HUES6 (cell line): ENCODE results near the gene L3MBTL4.
"Not testable (repeated sequence)": the region's sequence is repeated elsewhere in the genome, so short reads cannot be mapped to it uniquely, and the experiment has no call there.

Experiments
- H3K27ac ChIP-seq: 2 replicates; pipeline ENCODE4 v1.7.0; 2013; ENCODE audit warnings: low read depth, mild to moderate bottlenecking, low read length, inconsistent platforms
- H3K27me3 ChIP-seq: 2 replicates; pipeline ENCODE4 v1.6.1; 2013; ENCODE audit warnings: low read length; ENCODE audit not compliant: control insufficient read depth, insufficient read depth
- H3K36me3 ChIP-seq: 2 replicates; pipeline ENCODE4 v1.6.1; 2013; ENCODE audit warnings: low read length; ENCODE audit not compliant: control insufficient read depth, insufficient read depth
- H3K4me1 ChIP-seq: 2 replicates; pipeline ENCODE4 v1.6.1; 2013; ENCODE audit warnings: low read length; ENCODE audit not compliant: control insufficient read depth, insufficient read depth
- H3K4me3 ChIP-seq: 2 replicates; pipeline ENCODE4 v1.5.1; 2013; ENCODE audit warnings: low read depth, low read length
- H3K9ac ChIP-seq: one replicate; pipeline ENCODE4 v1.6.1; 2013; ENCODE audit warnings: mild to moderate bottlenecking, low read length
- H3K9me3 ChIP-seq: 2 replicates; pipeline ENCODE4 v1.6.1; 2013; ENCODE audit warnings: low read depth, low read length; ENCODE audit not compliant: control insufficient read depth, insufficient read depth

The L3MBTL4 gene

GRCh38 chr18:6194640-6195039, 220.1 kb downstream of the L3MBTL4 start:
- Histone ChIP-seq H3K27me3 (no peaks in the 10 kb centered on the region), H3K27ac (no peak overlapping the region), H3K36me3 (no peaks in the 10 kb centered on the region), H3K9me3 (no peaks in the 10 kb centered on the region), H3K4me1 (no peaks in the 10 kb centered on the region), H3K9ac (no peak overlapping the region), H3K4me3 (no peak overlapping the region)

- not testable (repeated sequence) for H3K9ac ChIP-seq, H3K36me3 ChIP-seq, H3K4me3 ChIP-seq, H3K27ac ChIP-seq, H3K4me1 ChIP-seq, H3K27me3 ChIP-seq
- H3K9me3 ChIP-seq = peaks cover 11% of the 10 kb centered on the region
These were observed 228.9 kb downstream of the L3MBTL4 start for GRCh38 chr18:6185782-6186181.

GRCh38 chr18:6174983-6175745, 239.5 kb downstream of the L3MBTL4 start:
- Histone ChIP-seq H3K4me1 (no peaks in the 10 kb centered on the region), H3K9ac (no peak overlapping the region), H3K4me3 (no peak overlapping the region), H3K36me3 (no peaks in the 10 kb centered on the region), H3K9me3 (no peaks in the 10 kb centered on the region), H3K27ac (no peak overlapping the region), H3K27me3 (no peaks in the 10 kb centered on the region)

GRCh38 chr18:6170604-6171003, 244.1 kb downstream of the L3MBTL4 start:
- Histone ChIP-seq H3K4me1 (no peaks in the 10 kb centered on the region), H3K27ac (no peak overlapping the region), H3K9me3 (no peaks in the 10 kb centered on the region), H3K4me3 (no peak overlapping the region), H3K36me3 (no peaks in the 10 kb centered on the region), H3K27me3 (no peaks in the 10 kb centered on the region), H3K9ac (no peak overlapping the region)

- H3K4me1 ChIP-seq = no peaks in the 10 kb centered on the region
- no peak overlapping the region for H3K27ac ChIP-seq
- no peak overlapping the region for H3K9ac ChIP-seq
- peaks cover 11% of the 10 kb centered on the region for H3K9me3 ChIP-seq
- H3K4me3 ChIP-seq = no peak overlapping the region
- no peaks in the 10 kb centered on the region for H3K36me3 ChIP-seq
- no peaks in the 10 kb centered on the region for H3K27me3 ChIP-seq
These were observed 253.2 kb downstream of the L3MBTL4 start for GRCh38 chr18:6161549-6161948.

- Histone ChIP-seq H3K27ac (no peak overlapping the region), H3K27me3 (no peaks in the 10 kb centered on the region), H3K4me3 (no peak overlapping the region), H3K4me1 (no peaks in the 10 kb centered on the region), H3K9me3 (peaks cover 12% of the 10 kb centered on the region), H3K36me3 (no peaks in the 10 kb centered on the region), H3K9ac (no peak overlapping the region)
These were observed 255.3 kb downstream of the L3MBTL4 start for GRCh38 chr18:6159426-6159825.

- Histone ChIP-seq H3K9me3 (peaks cover 13% of the 10 kb centered on the region), H3K36me3 (no peaks in the 10 kb centered on the region), H3K4me3 (no peak overlapping the region), H3K4me1 (no peaks in the 10 kb centered on the region), H3K27me3 (no peaks in the 10 kb centered on the region), H3K9ac (no peak overlapping the region), H3K27ac (no peak overlapping the region)
These were observed 255.8 kb downstream of the L3MBTL4 start for GRCh38 chr18:6158958-6159357.

- Histone ChIP-seq H3K9me3 (0 out of 2 replicates have a peak, but pooled peaks cover 2% of the 10 kb centered on the region), H3K36me3 (no peaks in the 10 kb centered on the region), H3K4me1 (no peaks in the 10 kb centered on the region), H3K27me3 (no peaks in the 10 kb centered on the region), H3K4me3 (no peak overlapping the region), H3K27ac (no peak overlapping the region), H3K9ac (no peak overlapping the region)
These were observed 258.3 kb downstream of the L3MBTL4 start for GRCh38 chr18:6156446-6156845.

GRCh38 chr18:6155707-6156106, 259.0 kb downstream of the L3MBTL4 start:
- H3K4me1 ChIP-seq = no peaks in the 10 kb centered on the region
- no peaks in the 10 kb centered on the region for H3K27me3 ChIP-seq
- H3K9me3 ChIP-seq = 0 out of 2 replicates have a peak, but pooled peaks cover 2% of the 10 kb centered on the region
- no peaks in the 10 kb centered on the region for H3K36me3 ChIP-seq
- no peak overlapping the region for H3K4me3 ChIP-seq
- H3K27ac ChIP-seq = no peak overlapping the region
- H3K9ac ChIP-seq = no peak overlapping the region

GRCh38 chr18:6150430-6150829, 264.3 kb downstream of the L3MBTL4 start:
- Histone ChIP-seq H3K27me3 (no peaks in the 10 kb centered on the region), H3K36me3 (no peaks in the 10 kb centered on the region)

GRCh38 chr18:6146307-6146661, 268.4 kb downstream of the L3MBTL4 start:
- Histone ChIP-seq H3K4me1 (no peaks in the 10 kb centered on the region), H3K27me3 (no peaks in the 10 kb centered on the region), H3K9me3 (no peaks in the 10 kb centered on the region), H3K36me3 (no peaks in the 10 kb centered on the region), H3K9ac (no peak overlapping the region), H3K4me3 (no peak overlapping the region), H3K27ac (no peak overlapping the region)

More at GRCh38 chr18:6150430-6150829, 264.3 kb downstream of the L3MBTL4 start:
- H3K4me3 ChIP-seq = no peak overlapping the region
- no peak overlapping the region for H3K27ac ChIP-seq
- H3K9ac ChIP-seq = no peak overlapping the region
- 0 out of 2 replicates have a peak, but pooled peaks cover 2% of the 10 kb centered on the region for H3K9me3 ChIP-seq
- no peaks in the 10 kb centered on the region for H3K4me1 ChIP-seq
